Heart left ventricle (tissue), 16 donors: ENCODE results near the gene FMOD. TPM values are rescaled to one million over a fixed set of nuclear protein-coding genes. Genes with fewer than 3 reads are reported as not detected.
A peak's percentile ranks its signal among the peaks of the same experiment; 100 is the strongest.

ENCODE experiments used
- ATAC-seq, 4 donors: fragments of 200-7000 bp; cut with Tn5 transposase; one replicate each; pipeline ENCODE4 v1.9.1; 2020 to 2022; ENCODE audit warnings: moderate library complexity in 4 of 4, mild to moderate bottlenecking in 3 of 4, moderate number of reproducible peaks in 1 of 4
- DNase-seq, 5 donors: peaks; one replicate each; pipeline ENCODE4 v3.0.0-alpha.2; 2020
- H3K27ac ChIP-seq, 12 donors: fragments of 200-600 bp; sonication (generic) in 4 of 12; one replicate each; pipeline versions ENCODE4 v1.5.0 to v1.8.0; 2016 to 2022; ENCODE audit warnings: mild to moderate bottlenecking in 2 of 12
- H3K27me3 ChIP-seq, 9 donors: fragments of 200-600 bp; sonication (generic) in 2 of 9; one replicate each; pipeline versions ENCODE4 v1.5.1 to v1.8.0; 2016 to 2022; ENCODE audit warnings: mild to moderate bottlenecking in 3 of 9
- H3K36me3 ChIP-seq, 9 donors: fragments of 200-600 bp; sonication (generic) in 2 of 9; one replicate each; pipeline versions ENCODE4 v1.5.0 to v1.8.0; 2018 to 2022; ENCODE audit warnings: mild to moderate bottlenecking in 2 of 9
- H3K4me1 ChIP-seq, 12 donors: fragments of 200-600 bp; sonication (generic) in 4 of 12; one replicate each; pipeline versions ENCODE4 v1.5.0 to v1.8.0; 2016 to 2022; ENCODE audit warnings: mild to moderate bottlenecking in 3 of 12
- H3K4me3 ChIP-seq, 12 donors: fragments of 200-600 bp; sonication (generic) in 4 of 12; one replicate each; pipeline versions ENCODE4 v1.5.0 to v1.8.0; 2017 to 2022; ENCODE audit warnings: mild to moderate bottlenecking in 9 of 12, moderate library complexity in 4 of 12
- H3K9me3 ChIP-seq, 12 donors: fragments of 200-600 bp; sonication (generic) in 4 of 12; one replicate each; pipeline versions ENCODE4 v1.5.0 to v1.8.0; 2016 to 2022; ENCODE audit warnings: mild to moderate bottlenecking in 1 of 12
- POLR2A ChIP-seq, 2 donors: fragments of 450-650 bp; IDR thresholded peaks; one replicate each; pipeline ENCODE4 v1.6.1; 2017; ENCODE audit warnings: antibody characterized with exemption in 2 of 2, mild to moderate bottlenecking in 2 of 2, moderate library complexity in 2 of 2
- WGBS, 4 donors: extraction: QIAGEN DNeasy Blood & Tissue Kit in 2 of 4; methylation state at CpG; one replicate each; pipeline versions ENCODE4 v1.1.5 to v1.1.7; 2013 to 2018; 5-methylcytosine and 5-hydroxymethylcytosine counted together
- intact Hi-C, 10 donors: fragments of 100-400 bp; cut with DNase I; formaldehyde crosslinking; loops; one replicate each; pipeline versions ENCODE4 v1.11.1 to v1.14.2; 2022
- polyA plus RNA-seq, 2 donors: library from polyadenylated mRNA; stranded (reverse); fragments of 200-250 nt; gene quantifications; one replicate each; pipeline ENCODE4 v1.2.3, GENCODE V29; 2013
- total RNA-seq, 9 donors: library from RNA; depleted of rRNA in 2 of 9; stranded (reverse); fragments of >200 nt in 2 of 9; fragmentation: NEBNext Ultra II Directional in 3 of 9; extraction: Animal tissue kit (Norgen Biotek cat#: 25700) in 3 of 9; gene quantifications; one replicate each; pipeline versions ENCODE4 v1.1.0 to v1.2.4, GENCODE V29; 2016 to 2023
- TF ChIP-seq, protein P1 (sequence below), 12 donors: fragments of 200-600 bp; sonication (generic) in 4 of 12; IDR thresholded peaks; one replicate each; pipeline versions ENCODE4 v1.5.0 to v1.8.0; 2018 to 2022; ENCODE audit warnings: antibody characterized with exemption in 12 of 12, mild to moderate bottlenecking in 5 of 12
- donor health status: ischemic (EF 13 %, LVEDD 7.1; RV severe dilation, severe dysfunction).
- donor health status: healthy with polysubstance abuse.
- donor health status: DM: no; HTN: yes; CAD: no.
- donor health status: DM: no; HTN: no; CAD: no.
- donor health status: ischemic (EF 25% LVEDD 6.9; RV normal size, moderate dysfunction).
- donor health status: ischemic (EF 25% LVEDD 5.7; RV mildly dilated, moderate dysfunction).
- donor health status: healthy.
- donor health status: DM: yes; HTN: yes; CAD: no.
- donor health status: ischemic (EF 35%, LVEDD 5.7; RV mildly dilated, moderate dysfunction).
- donor health status: nonischemic (EF 11% LVEDD 7.7; RV severe dilation, severe dysfunction).
- donor health status: DM: yes; HTN: yes; CAD: no.
- donor health status: PGD.
- donor health status: ischemic (EF 29% LVEDD 5.4; RV normal size, mild dysfunction).
- donor health status: nonischemic (EF 23%, LVEDD 6.1; RV moderate dilation, normal function).

Gene FMOD
- total and polyA plus RNA-seq, 11 donors = 3.0 to 33.2 (median 8.1) TPM

DNA sequence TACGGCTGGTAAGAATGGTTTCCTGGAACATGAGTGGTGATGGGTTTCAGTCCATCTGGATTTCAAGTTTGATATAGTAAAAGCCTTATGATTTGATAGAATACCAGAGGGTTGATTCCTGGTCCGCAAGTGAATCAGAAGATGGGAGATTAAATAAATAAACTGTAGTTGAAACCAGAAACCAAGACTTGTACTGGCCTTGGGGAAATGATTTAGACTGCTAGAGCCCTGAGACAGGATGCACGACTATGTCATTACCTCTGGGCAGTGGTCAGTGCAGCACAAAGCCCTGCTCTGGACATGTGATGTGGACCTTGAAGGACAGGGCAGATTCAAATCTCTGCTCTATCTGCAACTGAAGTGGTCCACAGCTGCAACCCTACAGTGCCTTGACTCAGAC is 15.6 kb upstream of the FMOD start:
- intact Hi-C loops = loop anchor here in 2 of 10 donors (5.0 to 10.0 kb wide), 2 partner anchors 108 to 121 kb away; partner anchors contain the start of gene PRELP (in 1 of the 2)
- WGBS, 4 donors = 82 to 87% (median 86%) methylated on average over 3 of the region's 3 CpGs
- H3K36me3 ChIP-seq = no peaks in the 10 kb centered on the region
- no peaks in the 10 kb centered on the region for H3K9me3 ChIP-seq
- no peak for TF ChIP-seq POLR2A (IDR thresholded peaks at IDR 0.05)
- TF ChIP-seq, protein P1, sequence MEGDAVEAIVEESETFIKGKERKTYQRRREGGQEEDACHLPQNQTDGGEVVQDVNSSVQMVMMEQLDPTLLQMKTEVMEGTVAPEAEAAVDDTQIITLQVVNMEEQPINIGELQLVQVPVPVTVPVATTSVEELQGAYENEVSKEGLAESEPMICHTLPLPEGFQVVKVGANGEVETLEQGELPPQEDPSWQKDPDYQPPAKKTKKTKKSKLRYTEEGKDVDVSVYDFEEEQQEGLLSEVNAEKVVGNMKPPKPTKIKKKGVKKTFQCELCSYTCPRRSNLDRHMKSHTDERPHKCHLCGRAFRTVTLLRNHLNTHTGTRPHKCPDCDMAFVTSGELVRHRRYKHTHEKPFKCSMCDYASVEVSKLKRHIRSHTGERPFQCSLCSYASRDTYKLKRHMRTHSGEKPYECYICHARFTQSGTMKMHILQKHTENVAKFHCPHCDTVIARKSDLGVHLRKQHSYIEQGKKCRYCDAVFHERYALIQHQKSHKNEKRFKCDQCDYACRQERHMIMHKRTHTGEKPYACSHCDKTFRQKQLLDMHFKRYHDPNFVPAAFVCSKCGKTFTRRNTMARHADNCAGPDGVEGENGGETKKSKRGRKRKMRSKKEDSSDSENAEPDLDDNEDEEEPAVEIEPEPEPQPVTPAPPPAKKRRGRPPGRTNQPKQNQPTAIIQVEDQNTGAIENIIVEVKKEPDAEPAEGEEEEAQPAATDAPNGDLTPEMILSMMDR (IDR thresholded peaks at IDR 0.05) = no peak
- no peak overlapping the region for H3K27ac ChIP-seq
- ATAC-seq = no peak
- H3K4me3 ChIP-seq = no peak overlapping the region
- peaks cover 0 to 35% (median 20%) of the 10 kb centered on the region in 12 donors for H3K4me1 ChIP-seq
- H3K27me3 ChIP-seq = peaks cover 0 to 6% (median 0%) of the 10 kb centered on the region in 9 donors
- DNase-seq = no peak

DNA sequence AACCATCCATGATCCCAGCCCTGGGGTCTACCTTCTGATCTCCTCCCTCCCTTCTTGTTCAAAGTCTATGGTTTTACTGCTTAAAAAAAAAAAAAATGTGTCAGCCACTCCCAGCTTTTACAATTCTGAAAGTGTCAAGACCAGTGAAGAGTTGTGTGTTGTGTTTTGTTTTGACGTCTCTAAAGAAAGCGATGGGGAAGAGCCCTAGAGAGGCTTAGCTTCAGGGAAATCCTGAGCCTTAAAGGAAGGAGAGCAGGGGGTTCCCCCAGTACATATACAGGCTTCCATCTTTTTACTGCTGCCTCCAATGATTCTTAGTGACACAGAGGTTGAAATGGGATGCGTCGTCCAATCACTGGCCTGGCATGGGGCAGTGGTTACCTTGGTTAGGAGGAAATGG is 13.9 kb upstream of the FMOD start:
- 53 to 81% (median 73%) methylated on average over 3 to 4 of the region's 4 CpGs for WGBS, 4 donors
- Histone ChIP-seq H3K4me3 (no peak overlapping the region), H3K4me1 (peaks cover 0 to 40% (median 20%) of the 10 kb centered on the region in 12 donors), H3K36me3 (no peaks in the 10 kb centered on the region), H3K9me3 (no peaks in the 10 kb centered on the region), H3K27me3 (peaks cover 0 to 6% (median 0%) of the 10 kb centered on the region in 9 donors), H3K27ac (peak overlapping the region in 3 of 12 donors; percentile 30 to 46 (median 33))
- no peak for DNase-seq
- TF ChIP-seq, protein P1 (IDR thresholded peaks at IDR 0.05) = no peak
- TF ChIP-seq POLR2A (IDR thresholded peaks at IDR 0.05) = no peak
- intact Hi-C loops = loop anchor here in 2 of 10 donors (5.0 to 10.0 kb wide), 2 partner anchors 110 to 122 kb away; partner anchors contain the start of gene PRELP (in 1 of the 2)
- ATAC-seq = no peak

DNA sequence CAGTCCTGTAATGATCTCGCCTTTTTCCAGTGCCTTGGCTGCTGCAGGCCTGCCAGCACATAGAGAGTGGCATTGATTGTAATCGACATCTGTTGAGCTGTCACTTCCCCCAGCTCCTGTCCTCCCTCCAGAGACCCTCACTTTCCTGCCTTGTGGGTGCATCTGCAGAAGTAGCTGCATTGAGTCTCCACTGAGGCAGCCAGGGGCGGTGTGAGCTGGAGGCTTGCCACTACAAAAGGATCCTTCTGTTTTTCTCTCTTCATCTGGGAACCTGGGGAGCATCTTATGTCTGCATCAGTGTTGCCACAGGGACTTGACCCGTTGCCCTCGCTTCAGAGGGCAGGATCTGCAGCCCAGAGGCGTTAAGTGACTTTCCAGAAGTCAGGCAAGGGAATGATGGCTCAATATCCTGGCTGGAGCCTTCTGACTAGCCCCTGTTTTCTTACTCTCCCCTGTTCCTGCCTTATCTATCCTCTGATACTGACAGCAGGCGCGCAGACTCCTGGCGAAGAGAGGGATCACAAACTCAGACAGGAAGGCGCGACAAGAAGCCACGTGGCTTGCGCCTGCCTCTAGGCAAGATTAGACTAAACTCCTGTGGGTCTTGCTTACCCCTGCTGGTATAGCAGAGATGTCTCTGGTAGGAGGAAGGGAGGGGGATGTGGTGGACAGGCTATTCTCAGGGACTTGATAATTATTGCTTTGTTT is 13.3 kb upstream of the FMOD start:
- H3K4me3 ChIP-seq = no peak overlapping the region
- TF ChIP-seq POLR2A (IDR thresholded peaks at IDR 0.05) = no peak
- TF ChIP-seq, protein P1 (IDR thresholded peaks at IDR 0.05) = no peak
- peaks cover 0 to 34% (median 18%) of the 10 kb centered on the region in 12 donors for H3K4me1 ChIP-seq
- H3K27ac ChIP-seq = peak overlapping the region in 3 of 12 donors; percentile 30 to 46 (median 33)
- ATAC-seq (peak; percentile 28 to 64 (median 48)), DNase-seq (peak in 4 of 5 donors; percentile 52 to 73 (median 68))
- intact Hi-C loops = loop anchor here in 1 of 10 donors (10.0 kb wide), 1 partner anchor 111 kb away; the partner anchor contains the start of gene PRELP
- WGBS, 4 donors = 16 to 29% (median 24%) methylated on average over 13 of the region's 13 CpGs
- no peaks in the 10 kb centered on the region for H3K9me3 ChIP-seq
- H3K27me3 ChIP-seq = peaks cover 0 to 7% (median 0%) of the 10 kb centered on the region in 9 donors
- no peaks in the 10 kb centered on the region for H3K36me3 ChIP-seq

DNA sequence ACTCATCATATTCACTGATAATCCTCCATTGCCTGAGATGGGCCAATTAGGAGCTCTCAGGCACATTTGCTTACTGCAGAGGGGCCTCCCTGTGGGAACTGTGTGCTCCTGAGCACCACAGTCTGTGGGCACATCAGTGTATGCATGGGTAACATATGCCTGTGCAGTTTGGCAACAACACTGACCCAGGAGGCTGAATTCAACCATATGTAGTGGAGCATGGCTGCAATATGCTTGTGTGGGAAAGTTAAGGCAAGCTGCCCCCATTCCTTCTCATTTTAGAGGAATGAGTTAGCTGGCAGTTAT is 11.8 kb upstream of the FMOD start:
- H3K36me3 ChIP-seq = no peaks in the 10 kb centered on the region
- no peak overlapping the region for H3K27ac ChIP-seq
- TF ChIP-seq, protein P1 (IDR thresholded peaks at IDR 0.05) = no peak
- TF ChIP-seq POLR2A (IDR thresholded peaks at IDR 0.05) = no peak
- DNase-seq = no peak
- peaks cover 0 to 12% (median 0%) of the 10 kb centered on the region in 9 donors for H3K27me3 ChIP-seq
- intact Hi-C loops = loop anchor here in 1 of 10 donors (10.0 kb wide), 1 partner anchor 112 kb away; the partner anchor contains the start of gene PRELP
- H3K4me3 ChIP-seq = no peak overlapping the region
- H3K4me1 ChIP-seq = peaks cover 0 to 26% (median 10%) of the 10 kb centered on the region in 12 donors
- H3K9me3 ChIP-seq = no peaks in the 10 kb centered on the region
- no peak for ATAC-seq
